H1 (cell line): ENCODE results near the gene CCDC12. TPM values are rescaled to one million over a fixed set of nuclear protein-coding genes. Genes with fewer than 3 reads are reported as not detected.

Source experiments
- FOSL1 ChIP-seq: IDR thresholded peaks from 2 replicates; pipeline ENCODE4 v1.6.1; 2011; ENCODE audit warnings: mild to moderate bottlenecking, low read depth, low read length, moderate library complexity; ENCODE audit not compliant: insufficient read depth
- HDAC2 ChIP-seq, 2 experiments: fragments of 300-600 bp in 1 of 2; sonication (generic) in 1 of 2; IDR thresholded peaks; 2 replicates each; pipeline ENCODE4 v1.6.1; 2011 to 2012; ENCODE audit warnings: low read depth in 2 of 2, low read length in 2 of 2, mild to moderate bottlenecking in 2 of 2, moderate library complexity in 2 of 2, borderline replicate concordance in 1 of 2, inconsistent platforms in 1 of 2
- NANOG ChIP-seq: IDR thresholded peaks from 2 replicates; pipeline ENCODE4 v1.6.1; 2011; ENCODE audit warnings: low read length, low read depth, mild to moderate bottlenecking, inconsistent platforms; ENCODE audit not compliant: insufficient read depth, poor library complexity, severe bottlenecking
- SRF ChIP-seq: IDR thresholded peaks from 2 replicates; pipeline ENCODE4 v1.6.1; 2011; ENCODE audit warnings: mild to moderate bottlenecking, low read depth, low read length, moderate library complexity
- polyA plus RNA-seq, 7 experiments: library from polyadenylated mRNA; depleted of rRNA in 3 of 7; stranded (reverse) in 5 of 7; unstranded in 2 of 7; fragments of >200 nt in 5 of 7; fragments of 200-250 nt in 2 of 7; gene quantifications; 1 replicate in 5 of 7; 2 replicates in 1 of 7; 4 replicates in 1 of 7; pipeline versions ENCODE4 v1.2.1 to v1.2.3, GENCODE V29; 2011 to 2013; ENCODE audit warnings: missing spikeins in 2 of 7, mixed read lengths in 2 of 7
- total RNA-seq: library from RNA; stranded (reverse); fragmentation: NEBNext Ultra II Directional; extraction: Animal tissue kit (Norgen Biotek cat#: 25700); gene quantifications from 2 replicates; pipeline ENCODE4 v1.2.1, GENCODE V29; 2021

The CCDC12 gene
- total and polyA plus RNA-seq, 2 of the 8 experiments (the other 6 are each of a cell fraction or from before 2014, with no cell fraction given), result 29.5 to 41.3 TPM

DNA sequence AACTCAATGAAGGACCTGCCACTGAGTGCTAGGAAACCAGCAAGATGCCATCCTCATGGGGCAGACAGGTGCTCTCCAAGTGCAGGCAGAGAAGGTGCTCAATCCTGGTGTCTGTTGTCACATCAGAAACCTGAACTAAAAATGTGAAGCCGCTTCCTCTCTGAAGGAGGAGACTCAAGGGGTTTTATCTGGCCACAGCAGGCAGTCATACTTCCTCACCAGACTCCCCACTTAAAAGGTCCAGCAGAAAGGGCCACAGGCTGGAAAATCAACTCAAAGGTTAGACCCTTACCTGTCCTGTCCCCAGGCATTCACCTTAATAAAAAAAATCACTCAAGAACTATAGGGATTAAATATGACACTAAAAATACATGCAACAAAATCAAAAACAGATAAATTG, 4.8 kb downstream of the CCDC12 start (continued):
- TF ChIP-seq FOSL1, result no peak
- TF ChIP-seq NANOG, result no peak
- no peak for TF ChIP-seq HDAC2 (IDR thresholded peaks at IDR 0.05; ENCODE audit: borderline replicate concordance in 1 of 2, low read depth in 2 of 2, low read length in 2 of 2)
- TF ChIP-seq SRF, result no peak
